Endothelial cell of umbilical vein (primary cell): ENCODE measurements around the gene MYH16.

Experiments
- CTCF ChIP-seq, 2 donors: IDR thresholded peaks; 1 replicate in 1 of 2; 2 replicates in 1 of 2; pipeline ENCODE4 v1.5.1; 2011; ENCODE audit warnings: low read length in 2 of 2, mild to moderate bottlenecking in 2 of 2, moderate library complexity in 2 of 2, control low read depth in 1 of 2, inconsistent platforms in 1 of 2, low read depth in 1 of 2; ENCODE audit not compliant: insufficient read depth in 1 of 2; ENCODE audit errors: extremely low read depth in 1 of 2
- EZH2 ChIP-seq: IDR thresholded peaks from 2 replicates; pipeline ENCODE4 v1.6.1; 2012; ENCODE audit warnings: borderline replicate concordance, low read depth, mild to moderate bottlenecking, moderate library complexity, low read length, inconsistent platforms; ENCODE audit not compliant: severe bottlenecking
- JUN ChIP-seq: IDR thresholded peaks from 2 replicates; pipeline ENCODE4 v1.6.1; 2011; ENCODE audit warnings: borderline replicate concordance, low read depth; ENCODE audit not compliant: insufficient read length, insufficient read depth
- MAX ChIP-seq: IDR thresholded peaks from 2 replicates; pipeline ENCODE4 v1.6.1; 2011; ENCODE audit not compliant: insufficient read depth, insufficient read length
- MYC ChIP-seq: IDR thresholded peaks from one replicate; pipeline ENCODE4 v1.6.1; 2011; ENCODE audit warnings: mild to moderate bottlenecking, low read depth, low read length
- POLR2A ChIP-seq: IDR thresholded peaks from 2 replicates; pipeline ENCODE4 v1.6.1; 2012; ENCODE audit warnings: low read depth, mild to moderate bottlenecking, control low read depth, low read length
- POLR2AphosphoS5 ChIP-seq: IDR thresholded peaks from 2 replicates; pipeline ENCODE4 v1.6.1; 2012; ENCODE audit warnings: low read depth, mild to moderate bottlenecking, control low read depth, low read length, moderate library complexity; ENCODE audit not compliant: insufficient read depth

GRCh38 chr7:99324559-99324958 is 51.9 kb downstream of the MYH16 start:
- no peak for TF ChIP-seq MAX
- TF ChIP-seq CTCF (IDR thresholded peaks at IDR 0.05; ENCODE audit: extremely low read depth in 1 of 2, insufficient read depth in 1 of 2, low read depth in 1 of 2, low read length in 2 of 2) = no peak
- no peak for TF ChIP-seq POLR2A
- TF ChIP-seq MYC = no peak
- TF ChIP-seq EZH2 = no peak
- no peak for TF ChIP-seq JUN
- TF ChIP-seq POLR2AphosphoS5 = no peak
